Loucy (cell line): ENCODE results near the gene COX7A2.
A peak's percentile ranks its signal among the peaks of the same experiment; 100 is the strongest.

Experiments used
- H2AFZ ChIP-seq: fragments of 200-600 bp; sonication (generic); 2 replicates; pipeline ENCODE4 v1.6.0; 2016; ENCODE audit warnings: antibody characterized with exemption, mild to moderate bottlenecking, low read length, moderate library complexity
- H3F3A ChIP-seq: fragments of 200-600 bp; 2 replicates; pipeline ENCODE4 v1.6.0; 2016; ENCODE audit warnings: antibody characterized with exemption, low read depth, mild to moderate bottlenecking
- H3K27me3 ChIP-seq: fragments of 200-600 bp; sonication (generic); 2 replicates; pipeline ENCODE4 v1.6.1; 2014; ENCODE audit warnings: low read length, mild to moderate bottlenecking; ENCODE audit not compliant: insufficient read depth, poor library complexity, severe bottlenecking
- H3K36me3 ChIP-seq: fragments of 200-600 bp; sonication (generic); 2 replicates; pipeline ENCODE4 v1.6.1; 2016; ENCODE audit warnings: low read length; ENCODE audit not compliant: insufficient read depth
- H3K4me1 ChIP-seq: fragments of 200-600 bp; sonication (generic); 2 replicates; pipeline ENCODE4 v1.5.1; 2014; ENCODE audit warnings: low read length, mild to moderate bottlenecking; ENCODE audit not compliant: insufficient read depth, poor library complexity, severe bottlenecking
- H3K4me2 ChIP-seq: fragments of 200-600 bp; sonication (generic); 2 replicates; pipeline ENCODE4 v1.6.0; 2014; ENCODE audit warnings: antibody characterized with exemption, low read length, low read depth, mild to moderate bottlenecking; ENCODE audit not compliant: poor library complexity, severe bottlenecking
- H3K4me3 ChIP-seq: fragments of 200-600 bp; sonication (generic); 2 replicates; pipeline ENCODE4 v1.5.1; 2014; ENCODE audit warnings: low read length, mild to moderate bottlenecking, mixed read lengths; ENCODE audit not compliant: poor library complexity, severe bottlenecking
- H3K79me2 ChIP-seq: fragments of 200-600 bp; sonication (generic); 2 replicates; pipeline ENCODE4 v1.6.1; 2014; ENCODE audit warnings: low read length; ENCODE audit not compliant: insufficient read depth
- H3K9ac ChIP-seq: fragments of 200-600 bp; sonication (generic); 2 replicates; pipeline ENCODE4 v1.6.0; 2014; ENCODE audit warnings: mild to moderate bottlenecking, low read depth, low read length, moderate library complexity; ENCODE audit not compliant: poor library complexity, severe bottlenecking
- H3K9me2 ChIP-seq: fragments of 200-600 bp; sonication (generic); replicated peaks from 2 replicates; pipeline ENCODE4 v1.6.1; 2016; ENCODE audit warnings: low read depth, low read length, mixed read lengths
- H3K9me3 ChIP-seq: fragments of 200-600 bp; sonication (generic); 2 replicates; pipeline ENCODE4 v1.6.1; 2014; ENCODE audit warnings: mild to moderate bottlenecking, antibody characterized with exemption, low read length, low read depth; ENCODE audit not compliant: insufficient read depth
- H4K20me1 ChIP-seq: fragments of 200-600 bp; sonication (generic); 2 replicates; pipeline ENCODE4 v1.6.0; 2014; ENCODE audit warnings: antibody characterized with exemption, low read length, mild to moderate bottlenecking; ENCODE audit not compliant: insufficient read depth, poor library complexity, severe bottlenecking
- EZH2phosphoT487 ChIP-seq: fragments of 200-600 bp; IDR thresholded peaks from 2 replicates; pipeline ENCODE4 v1.6.1; 2018; ENCODE audit warnings: antibody characterized with exemption, mild to moderate bottlenecking, moderate library complexity, borderline replicate concordance
- TF ChIP-seq, protein P1 (sequence below): fragments of 200-600 bp; sonication (generic); conservative IDR thresholded peaks from 2 replicates; pipeline ENCODE4 v1.5.1; 2014; ENCODE audit warnings: mild to moderate bottlenecking, antibody characterized with exemption, low read length

COX7A2 gene

DNA sequence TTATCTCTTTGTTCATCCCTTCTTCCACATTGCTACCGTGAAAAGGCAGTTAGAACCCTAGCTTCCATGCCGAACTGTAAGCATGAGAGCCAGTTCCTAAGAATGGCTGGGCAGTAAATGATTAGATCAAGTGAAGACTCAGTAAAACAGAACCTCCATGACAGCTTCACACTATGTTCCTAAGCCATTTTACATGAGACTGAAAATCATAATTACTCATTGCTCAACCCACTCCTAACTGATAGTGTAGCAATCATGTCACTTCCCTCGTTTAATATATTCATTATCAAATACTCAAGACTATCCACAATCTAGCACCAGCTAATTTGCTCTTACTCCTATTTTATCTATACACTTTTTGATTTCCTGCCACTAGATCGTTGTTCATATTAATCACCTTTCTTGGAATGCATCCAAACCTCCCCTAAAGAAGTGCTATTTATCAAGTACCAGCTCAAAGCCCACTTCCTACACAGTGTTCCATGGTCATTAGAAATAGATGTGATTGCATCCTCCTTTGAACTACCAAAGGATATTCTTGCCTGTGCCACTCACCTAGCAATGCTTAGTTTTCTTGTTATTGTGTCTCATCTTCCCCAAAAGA is 35.0 kb upstream of the COX7A2 start:
- H3K79me2 ChIP-seq, result peaks cover 97% of the 10 kb centered on the region
- H3K9me2 ChIP-seq, result no peaks in the 10 kb centered on the region
- peaks cover 59% of the 10 kb centered on the region for H3K4me1 ChIP-seq
- no peaks in the 10 kb centered on the region for H3F3A ChIP-seq
- no peaks in the 10 kb centered on the region for H3K9me3 ChIP-seq
- H3K4me3 ChIP-seq, result peak overlapping the region; percentile 92
- H3K9ac ChIP-seq, result peak overlapping the region; percentile 87
- no peaks in the 10 kb centered on the region for H3K36me3 ChIP-seq
- peaks cover 75% of the 10 kb centered on the region for H4K20me1 ChIP-seq
- TF ChIP-seq, protein P1, sequence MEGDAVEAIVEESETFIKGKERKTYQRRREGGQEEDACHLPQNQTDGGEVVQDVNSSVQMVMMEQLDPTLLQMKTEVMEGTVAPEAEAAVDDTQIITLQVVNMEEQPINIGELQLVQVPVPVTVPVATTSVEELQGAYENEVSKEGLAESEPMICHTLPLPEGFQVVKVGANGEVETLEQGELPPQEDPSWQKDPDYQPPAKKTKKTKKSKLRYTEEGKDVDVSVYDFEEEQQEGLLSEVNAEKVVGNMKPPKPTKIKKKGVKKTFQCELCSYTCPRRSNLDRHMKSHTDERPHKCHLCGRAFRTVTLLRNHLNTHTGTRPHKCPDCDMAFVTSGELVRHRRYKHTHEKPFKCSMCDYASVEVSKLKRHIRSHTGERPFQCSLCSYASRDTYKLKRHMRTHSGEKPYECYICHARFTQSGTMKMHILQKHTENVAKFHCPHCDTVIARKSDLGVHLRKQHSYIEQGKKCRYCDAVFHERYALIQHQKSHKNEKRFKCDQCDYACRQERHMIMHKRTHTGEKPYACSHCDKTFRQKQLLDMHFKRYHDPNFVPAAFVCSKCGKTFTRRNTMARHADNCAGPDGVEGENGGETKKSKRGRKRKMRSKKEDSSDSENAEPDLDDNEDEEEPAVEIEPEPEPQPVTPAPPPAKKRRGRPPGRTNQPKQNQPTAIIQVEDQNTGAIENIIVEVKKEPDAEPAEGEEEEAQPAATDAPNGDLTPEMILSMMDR, result no peak
- no peak for TF ChIP-seq EZH2phosphoT487
- H2AFZ ChIP-seq, result no peak overlapping the region
- peak overlapping the region; percentile 74 for H3K4me2 ChIP-seq
- H3K27me3 ChIP-seq, result no peaks in the 10 kb centered on the region

DNA sequence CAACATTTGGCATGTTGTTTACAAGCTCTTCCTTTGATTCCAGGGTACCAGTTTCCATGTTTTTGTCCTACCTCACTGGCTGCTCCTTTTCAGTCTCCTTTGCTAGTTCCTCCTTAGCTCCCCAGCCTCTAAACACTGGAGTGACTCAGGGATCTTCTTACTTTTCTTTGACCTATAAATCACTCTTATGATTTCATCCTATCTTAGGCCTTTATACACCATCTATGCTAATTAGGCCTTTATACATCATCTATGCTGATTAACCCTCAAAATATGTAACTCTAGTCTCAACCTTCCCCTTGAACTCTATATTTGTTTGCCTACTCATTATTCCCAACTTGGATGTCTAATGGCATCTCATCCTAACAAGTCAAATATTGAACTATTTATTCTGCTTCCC is 31.5 kb upstream of the COX7A2 start:
- Histone ChIP-seq H3K4me2 (peak overlapping the region; percentile 74), H4K20me1 (peaks cover 45% of the 10 kb centered on the region), H3K36me3 (peaks cover 22% of the 10 kb centered on the region), H3K79me2 (peaks cover 96% of the 10 kb centered on the region), H3K9me2 (no peaks in the 10 kb centered on the region), H3K9ac (no peak overlapping the region), H2AFZ (no peak overlapping the region), H3K4me3 (no peak overlapping the region), H3F3A (no peaks in the 10 kb centered on the region), H3K4me1 (peaks cover 40% of the 10 kb centered on the region), H3K9me3 (peaks cover 5% of the 10 kb centered on the region; the same call in 1 of the 2 replicates), H3K27me3 (no peaks in the 10 kb centered on the region)
- TF ChIP-seq, protein P1, result no peak
- TF ChIP-seq EZH2phosphoT487, result no peak

DNA sequence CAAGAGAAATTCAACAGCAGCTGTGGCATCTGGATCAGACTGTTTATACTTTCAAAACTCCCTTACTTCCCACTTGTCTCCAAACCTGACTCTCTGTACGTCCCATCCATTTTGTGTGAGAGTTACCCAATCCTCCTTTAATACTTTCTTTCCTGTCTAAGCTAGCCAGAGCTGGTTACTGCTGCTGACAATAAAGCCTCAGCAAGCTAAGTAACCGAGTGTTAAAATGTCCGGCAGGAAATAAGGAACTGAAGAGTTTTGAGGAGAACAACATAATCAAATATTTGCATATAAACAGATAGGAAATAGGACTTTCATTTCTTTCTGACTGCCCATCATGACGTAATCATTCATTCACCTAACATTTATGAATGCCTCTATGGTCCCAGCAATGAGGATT is 29.4 kb upstream of the COX7A2 start:
- H4K20me1 ChIP-seq, result peaks cover 40% of the 10 kb centered on the region
- H3K9me3 ChIP-seq, result peaks cover 5% of the 10 kb centered on the region; the same call in 1 of the 2 replicates
- H2AFZ ChIP-seq, result no peak overlapping the region
- H3K79me2 ChIP-seq, result peaks cover 92% of the 10 kb centered on the region
- peak overlapping the region; percentile 63 for H3K9ac ChIP-seq
- H3K27me3 ChIP-seq, result no peaks in the 10 kb centered on the region
- peaks cover 25% of the 10 kb centered on the region for H3K4me1 ChIP-seq
- no peak for TF ChIP-seq EZH2phosphoT487
- TF ChIP-seq, protein P1, result no peak
- H3K9me2 ChIP-seq, result no peaks in the 10 kb centered on the region
- H3F3A ChIP-seq, result no peaks in the 10 kb centered on the region
- H3K4me3 ChIP-seq, result no peak overlapping the region
- peaks cover 22% of the 10 kb centered on the region for H3K36me3 ChIP-seq
- no peak overlapping the region for H3K4me2 ChIP-seq
